Superior temporal gyrus (tissue), 1 donor: Measurements from ENCODE around the gene EIF1.
"Not testable (repeated sequence)": the region's sequence is repeated elsewhere in the genome, so short reads cannot be mapped to it uniquely, and the experiment has no call there.

ENCODE experiments used
- DNase-seq: peaks from one replicate; pipeline ENCODE4 v3.0.0-alpha.2; 2016; ENCODE audit errors: extremely low spot score

EIF1 gene

GRCh38 chr17:41655611-41656111 lies 33.0 kb upstream of the EIF1 start:
- DNase-seq: no peak

GRCh38 chr17:41656249-41657023 lies 32.2 kb upstream of the EIF1 start:
- DNase-seq: no peak

- DNase-seq: no peak
Observed at GRCh38 chr17:41657176-41657754, 31.4 kb upstream of the EIF1 start.

- DNase-seq: no peak
Observed at GRCh38 chr17:41657936-41658335, 30.7 kb upstream of the EIF1 start.

DNA sequence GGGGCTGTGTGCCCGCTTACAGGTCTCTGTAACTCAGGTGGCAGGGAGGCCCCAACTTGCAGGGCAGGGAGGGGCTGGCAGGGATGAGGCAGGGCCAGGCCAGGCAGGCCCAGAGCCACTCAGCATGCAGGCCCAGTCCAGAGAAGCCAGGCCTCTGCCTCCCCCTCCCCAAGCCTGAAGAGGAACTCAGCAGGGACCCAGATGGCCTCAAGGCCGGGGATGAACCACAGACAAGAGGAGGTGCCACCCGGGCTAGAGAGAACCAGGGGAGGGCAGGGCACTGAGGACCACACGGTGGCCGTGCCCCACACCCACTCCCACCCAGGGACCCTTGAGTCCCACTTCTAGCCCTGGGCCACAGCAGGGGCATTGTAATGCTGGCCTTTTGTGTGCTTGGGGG lies 29.8 kb upstream of the EIF1 start:
- no peak for DNase-seq

- DNase-seq: no peak
Observed at GRCh38 chr17:41659427-41660212, 29.1 kb upstream of the EIF1 start.

DNA sequence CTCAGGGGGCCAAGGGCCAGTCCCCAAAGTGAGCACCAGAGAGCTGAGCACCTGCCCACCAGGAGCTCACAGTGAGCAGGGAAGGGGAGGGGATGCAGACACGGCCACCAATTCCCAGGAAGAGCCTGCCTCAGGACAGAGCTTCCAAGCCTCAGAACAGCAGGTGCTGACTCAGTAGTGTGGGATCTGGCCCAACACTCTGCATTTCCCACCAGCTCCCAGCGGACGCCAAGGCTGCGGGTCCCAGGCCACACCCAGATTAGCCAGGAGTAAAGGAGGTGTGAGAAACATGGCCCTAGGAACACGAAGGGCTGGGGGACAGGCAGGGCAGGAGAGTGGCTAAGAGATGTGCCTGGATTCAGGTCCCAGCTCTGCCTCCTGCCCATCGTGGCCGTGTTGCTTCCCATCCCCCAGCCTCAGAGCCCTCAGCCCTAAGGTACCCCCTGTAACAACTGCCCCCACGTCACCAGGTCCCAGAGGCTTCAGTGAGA lies 28.4 kb upstream of the EIF1 start:
- no peak for DNase-seq

- DNase-seq: no peak
Observed at GRCh38 chr17:41663451-41664171, 25.1 kb upstream of the EIF1 start.

DNA sequence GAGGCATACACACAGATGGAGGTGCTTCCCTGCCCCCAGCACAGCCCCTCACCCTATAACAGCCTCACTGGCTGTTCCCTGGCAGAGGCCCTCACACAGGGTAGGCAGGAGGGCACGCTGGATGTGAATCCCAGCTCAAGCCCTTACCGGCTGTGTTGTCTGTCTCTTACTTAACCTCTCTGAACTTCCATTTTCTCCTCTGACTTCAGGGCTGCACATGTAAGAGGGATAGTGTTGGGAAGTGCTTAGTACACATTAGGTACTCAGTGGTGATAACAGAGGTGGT lies 24.6 kb upstream of the EIF1 start:
- DNase-seq: no peak

DNA sequence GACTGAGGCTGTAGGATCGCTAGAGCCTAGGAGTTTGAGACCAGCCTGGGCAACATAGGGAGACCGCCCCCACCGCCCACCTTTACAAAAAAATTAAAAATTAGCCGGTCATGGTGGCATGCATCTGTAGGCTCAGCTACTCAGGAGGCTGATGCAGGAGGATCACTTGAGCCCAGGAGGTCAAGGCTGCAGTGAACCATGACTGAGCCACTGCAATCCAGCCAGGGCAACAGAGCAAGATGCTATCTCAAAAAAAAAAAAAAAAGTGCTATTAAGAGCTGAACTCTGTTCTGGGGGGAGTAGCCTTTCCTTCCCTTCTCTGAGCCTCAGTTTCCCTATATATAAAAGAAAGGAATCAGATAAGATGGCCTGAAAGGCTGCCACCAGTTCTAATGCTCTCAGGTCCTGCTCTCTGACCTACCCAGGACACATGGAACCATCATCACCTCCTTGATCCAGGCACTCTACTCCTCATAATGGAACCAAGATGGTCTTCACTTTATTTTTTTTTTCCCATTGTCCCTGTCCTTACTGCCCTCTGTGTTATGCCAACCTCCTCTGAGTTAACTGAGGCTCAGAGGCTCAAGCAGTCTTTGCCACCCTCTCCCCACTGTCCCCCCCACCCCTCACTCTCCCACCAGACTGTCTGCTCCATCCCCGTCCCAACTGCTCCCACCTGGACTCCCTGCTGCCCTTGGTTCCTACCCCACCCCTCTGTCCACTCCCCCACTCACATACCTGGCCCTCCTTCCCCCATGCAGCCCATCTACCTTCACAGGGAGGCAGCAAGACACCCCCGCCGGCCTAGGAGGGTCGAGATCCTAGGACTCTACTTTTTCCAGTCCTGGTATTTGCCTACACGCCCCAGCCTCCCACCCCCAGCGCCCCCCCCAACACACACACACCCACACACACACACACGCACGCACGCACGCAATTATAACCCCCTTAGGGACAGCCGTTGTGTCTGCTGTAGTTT lies 23.8 kb upstream of the EIF1 start:
- DNase-seq: no peak

GRCh38 chr17:41665566-41666236 lies 23.0 kb upstream of the EIF1 start:
- peak; percentile 86 for DNase-seq

DNA sequence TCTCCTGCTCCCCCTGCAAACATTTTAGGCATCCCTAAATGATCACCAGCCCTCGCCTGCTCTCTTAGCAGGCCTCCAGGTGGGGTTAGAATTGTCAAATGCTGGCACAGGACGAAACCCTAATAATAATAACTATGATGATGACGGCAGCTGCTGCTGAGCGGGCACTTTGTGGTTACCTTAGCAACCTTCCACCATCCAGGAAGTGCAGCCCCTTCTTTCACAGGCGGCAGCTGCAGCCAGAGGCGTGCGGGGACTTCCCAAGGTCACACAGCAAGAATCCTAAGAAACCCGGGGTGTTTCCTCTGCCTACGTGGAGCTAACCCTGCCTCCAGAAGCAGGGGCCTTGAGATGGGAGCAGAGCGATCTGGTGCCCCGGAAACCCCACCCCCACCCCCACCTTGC lies 22.4 kb upstream of the EIF1 start:
- DNase-seq: peak; percentile 53

DNA sequence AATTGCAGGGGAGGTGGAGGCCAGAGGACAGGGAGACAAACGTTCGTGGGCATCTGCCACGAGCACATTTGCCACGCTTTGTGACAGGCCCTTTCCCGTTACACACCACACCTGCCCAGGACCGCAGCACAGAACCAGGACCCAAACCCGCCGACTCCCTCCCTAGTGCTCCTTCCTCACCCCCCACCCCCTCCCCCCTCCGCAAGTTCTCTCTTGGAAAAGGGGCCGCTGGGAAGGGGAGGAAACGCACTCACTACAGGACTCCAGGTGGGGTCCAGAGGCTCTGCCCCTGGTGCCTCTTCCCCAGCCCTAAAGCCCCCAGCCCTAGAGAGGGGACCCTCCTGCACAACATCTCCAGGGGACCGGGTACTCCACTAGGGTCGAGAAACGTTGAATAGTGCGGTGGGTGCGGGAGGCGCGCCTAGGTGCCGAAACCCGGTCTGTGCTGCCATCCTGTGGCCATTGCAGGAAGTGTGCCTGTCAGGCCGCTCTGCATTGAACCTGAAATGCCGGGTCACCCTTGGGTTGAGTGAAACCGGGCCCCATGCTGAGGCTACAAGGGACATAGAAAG lies 21.9 kb upstream of the EIF1 start:
- peak; percentile 89 for DNase-seq

DNA sequence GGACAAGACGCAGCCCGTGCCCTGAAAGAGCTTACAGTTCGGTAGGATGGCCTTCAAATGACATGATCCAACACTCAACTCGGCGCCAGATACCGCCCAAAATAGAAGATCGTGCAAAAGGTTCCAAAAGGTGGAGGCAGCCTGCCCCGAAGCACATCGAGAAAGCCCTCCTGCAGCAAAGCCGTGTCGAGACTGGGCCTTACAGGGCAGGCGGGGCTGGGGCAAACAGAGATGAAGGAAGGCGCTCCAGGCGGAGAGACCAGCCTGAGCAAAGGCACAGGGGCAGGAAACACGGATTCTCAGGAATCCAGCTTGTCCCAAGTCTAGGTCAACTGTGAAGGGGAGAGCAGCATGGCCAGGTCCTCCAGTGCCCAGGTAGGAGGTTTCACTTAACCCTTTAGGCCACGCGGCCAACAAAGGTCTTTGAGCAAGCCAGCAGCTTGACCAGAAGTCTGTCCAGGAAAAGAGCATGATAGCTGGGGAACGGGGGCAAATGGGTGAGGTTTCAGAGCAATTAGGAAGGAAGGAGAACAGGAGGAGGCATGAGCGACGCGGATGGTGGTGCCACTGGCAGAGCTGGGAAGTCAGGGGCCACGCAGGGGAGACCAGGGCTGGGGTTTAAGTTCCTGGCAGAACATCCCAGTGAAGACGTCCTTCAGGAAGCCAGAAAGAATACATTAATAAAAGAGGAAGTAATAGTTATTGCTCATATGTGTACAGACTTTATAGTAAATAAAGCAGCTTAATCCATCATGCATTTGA lies 21.2 kb upstream of the EIF1 start:
- no peak for DNase-seq

GRCh38 chr17:41672153-41672552 lies 16.5 kb upstream of the EIF1 start:
- DNase-seq: no peak

DNA sequence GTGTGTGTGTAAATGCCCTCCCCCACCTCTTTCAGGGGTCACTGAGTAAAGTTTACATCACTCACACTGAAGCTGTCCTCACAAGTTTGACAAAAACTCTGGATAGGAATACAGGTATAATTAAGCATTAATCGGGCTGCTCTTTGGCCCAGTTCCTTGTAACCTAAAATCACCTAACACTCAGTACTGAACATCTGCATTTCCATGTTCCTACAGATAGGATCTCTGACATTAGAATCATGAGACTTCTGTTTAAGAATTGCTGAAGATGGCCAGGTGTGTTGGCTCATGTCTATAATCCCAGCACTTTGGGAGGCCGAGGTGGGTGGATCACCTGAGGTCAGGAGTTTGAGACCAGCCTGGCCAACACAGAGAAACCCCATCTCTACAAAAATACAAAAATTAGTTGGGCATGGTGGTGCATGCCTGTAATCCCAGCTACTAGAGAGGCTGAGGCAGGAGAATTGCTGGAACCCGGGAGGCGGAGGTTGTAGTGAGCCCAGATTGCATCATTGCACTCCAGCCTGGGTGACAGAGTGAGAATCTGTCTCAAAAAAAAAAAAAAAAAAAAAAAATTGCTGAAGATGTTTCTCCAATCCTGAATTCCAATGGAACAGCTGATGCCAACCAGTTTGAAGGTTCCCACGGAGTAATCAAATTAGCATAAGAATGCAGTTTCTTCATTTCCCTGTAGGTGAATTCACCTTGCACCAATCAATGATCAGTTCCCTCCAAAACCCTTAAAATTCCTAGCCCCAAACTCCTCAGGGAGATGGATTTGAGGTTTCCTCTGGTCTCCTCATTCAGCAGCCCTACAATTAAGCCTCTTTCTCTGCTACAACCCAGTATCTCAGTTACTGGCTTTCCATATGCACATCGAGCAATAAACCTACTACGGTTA lies 13.3 kb upstream of the EIF1 start:
- DNase-seq: not testable (repeated sequence)

- DNase-seq: no peak
Observed at GRCh38 chr17:41676058-41676419, 12.6 kb upstream of the EIF1 start.

GRCh38 chr17:41678411-41678906 lies 10.2 kb upstream of the EIF1 start:
- DNase-seq: no peak
